HepG2 (cell line): ENCODE measurements around the gene CARS2. TPM values are rescaled to one million over a fixed set of nuclear protein-coding genes. Genes with fewer than 3 reads are reported as not detected.

Source experiments
- ATAC-seq: fragments of 200-7000 bp; cut with Tn5 transposase; 3 replicates; pipeline ENCODE4 v1.9.1; 2020; ENCODE audit warnings: mild to moderate bottlenecking, moderate library complexity
- BruUV-seq: library from RNA; stranded (reverse); fragments of 400-500 nt; replicated peaks from 2 replicates; lab custom pipeline; 2021; lab: Mats Ljungman, UMichigan
- CTCF ChIA-PET: fragments of 300-600 bp; formaldehyde crosslinking; extraction: SDS; loops from one replicate; lab custom pipeline; 2021; ENCODE audit warnings: low total read pairs, inconsistent platforms, low intra/inter-chr PET ratio; lab: Yijun Ruan, JAX
- POLR2A ChIA-PET: fragments of 350-600 bp; sonication (Branson Sonifier 250); formaldehyde crosslinking; loops from one replicate; lab custom pipeline; 2020; ENCODE audit warnings: antibody characterized with exemption, inconsistent platforms; lab: Yijun Ruan, JAX
- DNase-seq: peaks from one replicate; pipeline ENCODE4 v3.0.0-alpha.2; 2015; ENCODE audit warnings: low spot score
- FAIRE-seq: peaks from 3 replicates; lab custom pipeline; 2011; peaks lifted over from hg19 to GRCh38; lab: Jason Lieb, UNC
- H2AFZ ChIP-seq: one replicate; pipeline ENCODE4 v1.6.1; 2011; ENCODE audit warnings: low read length, inconsistent platforms
- H3K27ac ChIP-seq: fragments of 300-600 bp; 3 replicates; pipeline ENCODE4 v1.8.0; 2011; ENCODE audit warnings: mixed run types, mild to moderate bottlenecking, mixed read lengths, low read length, inconsistent platforms; ENCODE audit not compliant: insufficient read depth; ENCODE audit errors: extremely low read length
- H3K27me3 ChIP-seq, 2 experiments: fragments of 200-600 bp in 1 of 2; 2 replicates in 1 of 2; 3 replicates in 1 of 2; pipeline versions ENCODE4 v1.6.0 to v1.8.0; 2011; ENCODE audit warnings: low read length in 2 of 2, mild to moderate bottlenecking in 2 of 2, moderate library complexity in 2 of 2, inconsistent platforms in 1 of 2; ENCODE audit not compliant: insufficient read depth in 2 of 2, control insufficient read depth in 1 of 2
- H3K36me3 ChIP-seq, 2 experiments: fragments of 200-600 bp in 1 of 2; replicated peaks in 1 of 2; 2 replicates in 1 of 2; 3 replicates in 1 of 2; pipeline versions ENCODE4 v1.5.1 to v1.8.0; 2011; ENCODE audit warnings: low read length in 2 of 2, inconsistent platforms in 1 of 2; ENCODE audit not compliant: insufficient read depth in 2 of 2, control insufficient read depth in 1 of 2
- H3K4me1 ChIP-seq: 2 replicates; pipeline ENCODE4 v1.5.1; 2012; ENCODE audit warnings: low read length, inconsistent platforms; ENCODE audit not compliant: insufficient read depth
- H3K4me2 ChIP-seq: 2 replicates; pipeline ENCODE4 v1.6.0; 2011; ENCODE audit warnings: low read depth, low read length, inconsistent platforms
- H3K4me3 ChIP-seq, 3 experiments: fragments of 200-600 bp in 1 of 3; sonication (generic), shearing (Covaris generic) in 1 of 3; replicated peaks in 1 of 3; 2 replicates each; pipeline ENCODE4 v1.5.1; 2011 to 2016; ENCODE audit warnings: low read length in 3 of 3, inconsistent platforms in 2 of 3, low read depth in 2 of 3, mild to moderate bottlenecking in 2 of 3, control low read depth in 1 of 3, mixed read lengths in 1 of 3; ENCODE audit not compliant: insufficient read depth in 1 of 3
- H3K79me2 ChIP-seq: one replicate; pipeline ENCODE4 v1.6.1; 2011; ENCODE audit warnings: low read length, inconsistent platforms; ENCODE audit not compliant: insufficient read depth
- H3K9ac ChIP-seq: 2 replicates; pipeline ENCODE4 v1.6.0; 2011; ENCODE audit warnings: mild to moderate bottlenecking, low read depth, low read length, inconsistent platforms; ENCODE audit not compliant: insufficient read depth
- H3K9me3 ChIP-seq: 2 replicates; pipeline ENCODE4 v1.5.1; 2012; ENCODE audit warnings: mild to moderate bottlenecking, low read length
- H4K20me1 ChIP-seq: 2 replicates; pipeline ENCODE4 v1.6.0; 2011; ENCODE audit warnings: inconsistent platforms, mild to moderate bottlenecking, low read length, moderate library complexity; ENCODE audit not compliant: insufficient read depth
- AGO2 ChIP-seq: fragments of 200-400 bp; formaldehyde crosslinking; optimal IDR thresholded peaks from 2 replicates; pipeline ENCODE3; 2017; ENCODE audit warnings: mild to moderate bottlenecking, low read depth, low read length, moderate library complexity
- FOXC1 ChIP-seq: sonication (generic); formaldehyde crosslinking; IDR thresholded peaks from 2 replicates; pipeline ENCODE4 v1.8.0; 2022; ENCODE audit warnings: mild to moderate bottlenecking, missing genetic modification reagents, borderline replicate concordance
- HMG20B ChIP-seq: conservative IDR thresholded peaks from 2 replicates; pipeline ENCODE4 v1.6.1; 2016; ENCODE audit warnings: missing genetic modification reagents, missing compliant biosample characterization
- HNRNPH1 ChIP-seq: fragments of 200-400 bp; formaldehyde crosslinking; optimal IDR thresholded peaks from 2 replicates; pipeline ENCODE3; 2017; ENCODE audit warnings: mild to moderate bottlenecking, low read depth, low read length
- MATR3 ChIP-seq: sonication (generic); formaldehyde crosslinking; IDR thresholded peaks from 2 replicates; pipeline ENCODE4 v1.4.0; 2020; ENCODE audit warnings: missing genetic modification reagents
- PAWR ChIP-seq: sonication (generic); formaldehyde crosslinking; IDR thresholded peaks from 2 replicates; pipeline ENCODE4 v1.4.0; 2020; ENCODE audit warnings: missing genetic modification reagents, mild to moderate bottlenecking, borderline replicate concordance
- ZNF446 ChIP-seq: sonication (generic); formaldehyde crosslinking; IDR thresholded peaks from 2 replicates; pipeline ENCODE4 v1.5.0; 2020; ENCODE audit warnings: mild to moderate bottlenecking, missing genetic modification reagents
- ZSCAN22 ChIP-seq: sonication (generic); formaldehyde crosslinking; IDR thresholded peaks from 2 replicates; pipeline ENCODE4 v1.4.0; 2020; ENCODE audit warnings: mild to moderate bottlenecking, missing genetic modification reagents
- WGBS: methylation state at CpG from one replicate; pipeline ENCODE4 v1.1.6; 2017; ENCODE audit warnings: low lambda C conversion rate; 5-methylcytosine and 5-hydroxymethylcytosine counted together
- in situ Hi-C: cut with HindIII; loops from 2 replicates; pipeline ENCODE4 v1.10.0; 2017; ENCODE audit warnings: low pct_unique_long_range_greater_than_20kb; ENCODE audit not compliant: extremely low pct_ligation_motif_present
- intact Hi-C: fragments of 100-400 bp; cut with micrococcal nuclease; formaldehyde crosslinking; loops from one replicate; pipeline ENCODE4 v1.10.0; 2022; ENCODE audit not compliant: unreplicated experiment
- polyA plus RNA-seq, 8 experiments: library from polyadenylated mRNA; depleted of rRNA in 3 of 8; stranded (reverse) in 7 of 8; unstranded in 1 of 8; fragments of >200 nt; fragmentation: Illumina TruSeq in 4 of 8; extraction: Trizol in 4 of 8; gene quantifications; 2 replicates each; pipeline versions ENCODE4 v1.2.1 to v1.2.3, GENCODE V29; 2011 to 2016; ENCODE audit warnings: low read depth in 4 of 8, missing spikeins in 1 of 8, mixed read lengths in 1 of 8; ENCODE audit not compliant: insufficient read depth in 1 of 8
- total RNA-seq, 5 experiments: library from RNA; depleted of rRNA; stranded (reverse); fragments of >200 nt; fragmentation: Illumina TruSeq; extraction: Trizol; gene quantifications; 2 replicates each; pipeline ENCODE4 v1.2.3, GENCODE V29; 2016; ENCODE audit warnings: low read depth in 1 of 5

CARS2 gene
- total and polyA plus RNA-seq, 2 of the 13 experiments (the other 11 are each of a cell fraction or from before 2014, with no cell fraction given), result 41.1 to 59.3 TPM

GRCh38 chr13:110649551-110649950 lies 56.4 kb downstream of the CARS2 start:
- no peak overlapping the region for H3K9ac ChIP-seq
- intact Hi-C loops (no loop called here), in situ Hi-C loops (no loop called here)
- 95% methylated on average over 7 of the region's 7 CpGs for WGBS
- POLR2A ChIA-PET, result no interaction called here
- H3K4me2 ChIP-seq, result no peak overlapping the region
- FAIRE-seq, result no peak
- H3K27ac ChIP-seq, result no peak overlapping the region
- H3K79me2 ChIP-seq, result no peaks in the 10 kb centered on the region
- H3K4me1 ChIP-seq, result no peaks in the 10 kb centered on the region
- no peaks in the 10 kb centered on the region for H3K27me3 ChIP-seq
- TF ChIP-seq MATR3 (CRISPR knock-in tag) (no peak), FOXC1 (CRISPR knock-in tag) (no peak), PAWR (no peak), HMG20B (CRISPR knock-in tag) (no peak)
- H3K9me3 ChIP-seq, result no peaks in the 10 kb centered on the region
- no TSS peak for BruUV-seq
- H2AFZ ChIP-seq, result no peak overlapping the region
- CTCF ChIA-PET, result no interaction called here
- no peaks in the 10 kb centered on the region for H4K20me1 ChIP-seq
- H3K4me3 ChIP-seq, result no peak overlapping the region
- ATAC-seq, result no peak
- H3K36me3 ChIP-seq, result peaks cover 6 to 22% of the 10 kb centered on the region in 2 experiments
- DNase-seq, result no peak

- no peak for FAIRE-seq
- H3K36me3 ChIP-seq, result peaks cover 8 to 26% of the 10 kb centered on the region in 2 experiments
- no peak for TF ChIP-seq HNRNPH1
- peak; percentile 71 for TF ChIP-seq AGO2
- no peak for TF ChIP-seq ZSCAN22
- TF ChIP-seq ZNF446 (CRISPR knock-in tag), result no peak
- TF ChIP-seq, all 625 proteins: peak for 1
- intact Hi-C loops (no loop called here), in situ Hi-C loops (no loop called here)
- H2AFZ ChIP-seq, result no peak overlapping the region
- 97% methylated on average over 33 of the region's 35 CpGs for WGBS
- no peaks in the 10 kb centered on the region for H3K27me3 ChIP-seq
- H4K20me1 ChIP-seq, result no peaks in the 10 kb centered on the region
- no peak overlapping the region for H3K4me3 ChIP-seq
- BruUV-seq, result no TSS peak
- no peaks in the 10 kb centered on the region for H3K9me3 ChIP-seq
- H3K9ac ChIP-seq, result no peak overlapping the region
- ChIA-PET POLR2A (no interaction called here), CTCF (no interaction called here)
- H3K27ac ChIP-seq, result no peak overlapping the region
- DNase-seq, result no peak
- no peaks in the 10 kb centered on the region for H3K79me2 ChIP-seq
- H3K4me1 ChIP-seq, result no peaks in the 10 kb centered on the region
- H3K4me2 ChIP-seq, result no peak overlapping the region
- ATAC-seq, result no peak
Observed at GRCh38 chr13:110648848-110649421, 57.0 kb downstream of the CARS2 start.
